Activated CD8-positive, alpha-beta T cell treated with anti-CD3 and anti-CD28 coated beads for 36 hours (primary cell): ENCODE data around the gene DHRS7. TPM values are rescaled to one million over a fixed set of nuclear protein-coding genes. Genes with fewer than 3 reads are reported as not detected.

Experiments used
- ATAC-seq: fragments of 200-7000 bp; cut with Tn5 transposase; one replicate; pipeline ENCODE4 v1.10.0; 2021; ENCODE audit warnings: mild to moderate bottlenecking, moderate library complexity
- CTCF ChIA-PET: fragments of 350-600 bp; sonication (Branson Sonifier 250); formaldehyde crosslinking; loops from one replicate; lab custom pipeline; 2021; ENCODE audit warnings: antibody characterized with exemption; lab: Charles Lee
- POLR2A ChIA-PET: fragments of 350-600 bp; sonication (Branson Sonifier 250); formaldehyde crosslinking; loops from one replicate; lab custom pipeline; 2021; ENCODE audit warnings: antibody characterized with exemption; lab: Charles Lee
- DNase-seq: peaks from one replicate; pipeline ENCODE4 v3.0.0-alpha.2; 2020
- H3K27ac Mint-ChIP-seq: one replicate; pipeline ENCODE4 v1.8.0; 2021; ENCODE audit warnings: mild to moderate bottlenecking, mixed read lengths
- H3K27me3 Mint-ChIP-seq: one replicate; pipeline ENCODE4 v1.8.0; 2021; ENCODE audit warnings: mixed read lengths
- H3K36me3 Mint-ChIP-seq: one replicate; pipeline ENCODE4 v1.8.0; 2021; ENCODE audit warnings: low read depth, mixed read lengths
- H3K4me1 Mint-ChIP-seq: one replicate; pipeline ENCODE4 v1.8.0; 2021; ENCODE audit warnings: low read depth, mixed read lengths
- H3K4me3 Mint-ChIP-seq: one replicate; pipeline ENCODE4 v1.8.0; 2021; ENCODE audit warnings: mild to moderate bottlenecking, moderate library complexity, mixed read lengths
- H3K9me3 Mint-ChIP-seq: one replicate; pipeline ENCODE4 v1.8.0; 2021; ENCODE audit warnings: mixed read lengths
- CTCF ChIP-seq: fragments of 200-600 bp; IDR thresholded peaks from one replicate; pipeline ENCODE4 v1.8.0; 2022; ENCODE audit warnings: antibody characterized with exemption, mild to moderate bottlenecking
- intact Hi-C: fragments of 100-400 bp; cut with micrococcal nuclease; formaldehyde crosslinking; loops from one replicate; pipeline ENCODE4 v1.10.0; 2022
- total RNA-seq, 2 experiments: library from RNA; stranded (reverse); gene quantifications; one replicate each; pipeline ENCODE4 v1.2.3, GENCODE V29; 2021

The DHRS7 gene
- total RNA-seq, 2 experiments from 2014 or later = 46.4 to 46.6 TPM

- peaks cover 32% of the 10 kb centered on the region for H3K4me1 Mint-ChIP-seq
- peak overlapping the region; percentile 96 for H3K27ac Mint-ChIP-seq
- ATAC-seq (no peak), DNase-seq (peak; percentile 25)
- ChIA-PET CTCF (interaction anchor here (1.0 to 4.2 kb wide), 10 partner anchors 9 to 202 kb away, joined by 3 to 53 read pairs (median 4); no protein-coding TSS in a partner anchor), POLR2A (interaction anchor here (0.9 to 2.4 kb wide), 9 partner anchors 12 to 203 kb away, joined by 3 to 15 read pairs (median 5); partner anchors contain the start of genes PCNX4 and PPM1A)
- no peaks in the 10 kb centered on the region for H3K9me3 Mint-ChIP-seq
- intact Hi-C loops = no loop called here
- H3K4me3 Mint-ChIP-seq = peak overlapping the region; percentile 88
- TF ChIP-seq CTCF = no peak
- H3K36me3 Mint-ChIP-seq = peaks cover 15% of the 10 kb centered on the region
- no peaks in the 10 kb centered on the region for H3K27me3 Mint-ChIP-seq
Observed at GRCh38 chr14:60166142-60166541, 944 bp upstream of the DHRS7 start.

GRCh38 chr14:60165547-60165876, 314 bp upstream of the DHRS7 start:
- intact Hi-C loops = no loop called here
- H3K27me3 Mint-ChIP-seq = no peaks in the 10 kb centered on the region
- ChIA-PET CTCF (interaction anchor here (1.0 to 4.2 kb wide), 11 partner anchors 9 to 201 kb away, joined by 3 to 53 read pairs (median 3); no protein-coding TSS in a partner anchor), POLR2A (interaction anchor here (0.9 to 2.4 kb wide), 13 partner anchors 9 to 202 kb away, joined by 3 to 15 read pairs (median 4); partner anchors contain the start of genes PCNX4 and PPM1A)
- no peak for TF ChIP-seq CTCF
- H3K4me3 Mint-ChIP-seq = peak overlapping the region; percentile 88
- H3K36me3 Mint-ChIP-seq = peaks cover 19% of the 10 kb centered on the region
- ATAC-seq (peak; percentile 10), DNase-seq (no peak)
- no peaks in the 10 kb centered on the region for H3K9me3 Mint-ChIP-seq
- peaks cover 37% of the 10 kb centered on the region for H3K4me1 Mint-ChIP-seq
- H3K27ac Mint-ChIP-seq = peak overlapping the region; percentile 96

GRCh38 chr14:60164404-60164711, 840 bp downstream of the DHRS7 start:
- Mint-ChIP-seq H3K27ac (peak overlapping the region; percentile 96), H3K4me3 (peak overlapping the region; percentile 88), H3K36me3 (peaks cover 23% of the 10 kb centered on the region), H3K27me3 (no peaks in the 10 kb centered on the region), H3K4me1 (peaks cover 42% of the 10 kb centered on the region), H3K9me3 (no peaks in the 10 kb centered on the region)
- TF ChIP-seq CTCF = no peak
- DNase-seq (no peak), ATAC-seq (no peak)
- POLR2A ChIA-PET = interaction anchor here (0.6 to 2.4 kb wide), 8 partner anchors 9 to 181 kb away, joined by 3 to 15 read pairs (median 6); partner anchors contain the start of gene PPM1A
- CTCF ChIA-PET = interaction anchor here (0.8 to 4.2 kb wide), 7 partner anchors 8 to 73 kb away, joined by 3 to 53 read pairs (median 5); no protein-coding TSS in a partner anchor
- intact Hi-C loops = loop anchor here (5.0 kb wide), 1 partner anchor 72 kb away; the partner anchor contains the start of gene PCNX4

DNA sequence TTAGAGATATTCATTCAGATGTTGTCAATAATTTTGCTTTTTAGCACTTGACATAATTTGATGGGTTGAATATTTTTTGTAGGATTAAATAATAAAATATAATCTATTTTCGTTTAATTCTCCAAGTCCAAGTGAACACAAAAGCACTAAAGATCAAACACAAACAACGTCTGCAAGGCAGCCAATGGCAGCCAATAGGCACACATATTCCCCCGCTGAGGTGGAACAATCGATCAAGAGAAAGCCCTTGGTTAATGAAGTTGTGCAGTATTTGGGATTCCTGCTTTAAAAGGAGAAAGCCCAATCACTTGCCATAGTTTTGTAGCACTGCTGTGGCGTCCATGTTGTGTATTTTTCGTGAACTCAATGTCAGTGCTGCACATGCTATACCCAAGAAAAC, 1.5 kb downstream of the DHRS7 start:
- peaks cover 28% of the 10 kb centered on the region for H3K36me3 Mint-ChIP-seq
- DNase-seq = no peak
- ChIA-PET POLR2A (interaction anchor here (1.0 to 2.4 kb wide), 6 partner anchors 9 to 158 kb away, joined by 3 to 15 read pairs (median 8); partner anchors contain the start of gene PPM1A), CTCF (interaction anchor here (0.6 to 1.3 kb wide), 4 partner anchors 11 to 1623 kb away, joined by 3 to 5 read pairs (median 4); no protein-coding TSS in a partner anchor)
- H3K4me1 Mint-ChIP-seq = peaks cover 49% of the 10 kb centered on the region
- TF ChIP-seq CTCF = no peak
- no peaks in the 10 kb centered on the region for H3K27me3 Mint-ChIP-seq
- intact Hi-C loops = loop anchor here (5.0 kb wide), 1 partner anchor 71 kb away; the partner anchor contains the start of gene PCNX4
- peak overlapping the region; percentile 88 for H3K4me3 Mint-ChIP-seq
- ATAC-seq = no peak
- no peak overlapping the region for H3K27ac Mint-ChIP-seq
- no peaks in the 10 kb centered on the region for H3K9me3 Mint-ChIP-seq
